ENCODE measurements around the gene ASB13.
A peak's percentile ranks its signal among the peaks of the same experiment; 100 is the strongest.

The ASB13 gene

GRCh38 chr10:5645944-5646617 is 20.3 kb downstream of the ASB13 start:
- DNase-seq = peak in 1 of 3 donors; percentile 35

- DNase-seq = no peak
These were observed 21.0 kb downstream of the ASB13 start for GRCh38 chr10:5645375-5645774.

- no peak for DNase-seq
These were observed 21.5 kb downstream of the ASB13 start for GRCh38 chr10:5644930-5645329.

DNA sequence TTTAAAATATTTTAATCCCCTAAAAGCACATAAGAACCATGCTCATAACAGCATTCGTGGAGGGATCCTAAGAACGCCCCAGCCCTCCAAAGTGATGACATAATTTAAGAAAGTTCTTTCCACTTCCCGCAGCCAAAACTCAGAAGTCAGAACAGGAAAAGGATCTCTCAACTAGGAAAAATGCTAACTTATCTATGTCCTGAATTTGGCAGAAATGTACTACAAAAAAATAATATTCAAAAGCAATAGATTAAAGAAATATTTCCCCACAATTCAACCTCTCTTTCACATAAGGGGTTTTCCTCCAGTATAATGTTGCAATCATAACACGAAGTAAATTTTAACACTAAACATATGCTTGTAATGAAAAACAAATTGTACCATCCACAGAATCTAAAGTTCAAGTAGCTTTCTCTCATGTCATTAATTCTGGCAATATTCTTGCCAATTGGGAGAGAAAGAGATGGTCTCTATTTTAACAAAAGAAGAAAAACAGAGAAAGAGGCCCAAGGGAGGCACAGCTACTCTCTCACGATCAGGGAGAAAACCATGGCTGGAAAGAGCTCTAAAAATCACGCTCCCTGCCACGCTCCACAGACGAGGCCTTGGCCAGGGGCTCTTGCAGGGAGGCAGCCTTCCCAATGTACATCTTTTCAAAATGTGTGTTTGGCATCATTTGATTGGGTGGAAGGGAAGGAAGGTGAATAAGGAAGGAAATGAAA is 22.9 kb downstream of the ASB13 start:
- DNase-seq = no peak

- no peak for DNase-seq
These were observed 24.9 kb downstream of the ASB13 start for GRCh38 chr10:5641501-5641900.

- no peak for DNase-seq
These were observed 25.9 kb downstream of the ASB13 start for GRCh38 chr10:5640501-5640900.

DNA sequence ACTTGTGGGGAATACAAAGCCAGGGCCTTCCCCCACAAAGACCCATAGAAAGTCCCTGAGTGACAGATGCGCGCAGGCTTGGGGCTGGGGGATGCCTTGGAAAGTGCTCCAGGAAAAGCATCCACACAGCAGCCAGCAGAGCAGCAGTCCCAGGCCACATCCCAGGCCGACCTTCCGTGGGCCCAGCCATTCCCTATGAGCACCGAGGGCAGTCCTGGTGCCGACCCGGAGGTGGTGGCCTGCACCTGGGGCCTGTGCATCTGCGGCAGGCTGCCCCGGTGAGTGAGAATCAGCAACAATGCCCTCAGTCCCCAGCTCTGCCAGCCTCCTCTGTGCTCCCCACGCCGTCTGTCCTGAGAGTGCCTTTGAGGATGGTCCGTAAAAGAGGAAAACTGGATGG is 26.4 kb downstream of the ASB13 start:
- DNase-seq = no peak

DNA sequence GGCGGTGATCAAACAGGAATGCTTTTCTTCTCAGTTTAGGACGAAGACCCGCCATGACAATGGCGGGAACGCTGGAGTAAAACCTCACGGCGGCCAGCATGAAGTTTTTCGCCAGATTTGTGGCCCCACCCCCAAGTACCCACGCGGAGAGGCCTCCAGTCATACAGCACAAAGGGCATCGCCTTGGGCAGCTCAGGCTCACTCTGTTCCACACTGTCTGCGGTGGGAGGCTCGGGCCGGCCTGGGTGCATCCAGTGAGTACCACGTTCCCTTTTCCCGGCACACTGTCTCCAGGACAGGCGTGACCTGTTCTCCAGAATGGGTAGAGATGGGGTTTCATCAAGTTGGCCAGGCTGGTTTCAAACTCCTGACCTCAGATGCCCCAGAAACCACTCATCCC is 27.3 kb downstream of the ASB13 start:
- DNase-seq = no peak

GRCh38 chr10:5638494-5638893 is 27.9 kb downstream of the ASB13 start:
- DNase-seq = no peak

DNA sequence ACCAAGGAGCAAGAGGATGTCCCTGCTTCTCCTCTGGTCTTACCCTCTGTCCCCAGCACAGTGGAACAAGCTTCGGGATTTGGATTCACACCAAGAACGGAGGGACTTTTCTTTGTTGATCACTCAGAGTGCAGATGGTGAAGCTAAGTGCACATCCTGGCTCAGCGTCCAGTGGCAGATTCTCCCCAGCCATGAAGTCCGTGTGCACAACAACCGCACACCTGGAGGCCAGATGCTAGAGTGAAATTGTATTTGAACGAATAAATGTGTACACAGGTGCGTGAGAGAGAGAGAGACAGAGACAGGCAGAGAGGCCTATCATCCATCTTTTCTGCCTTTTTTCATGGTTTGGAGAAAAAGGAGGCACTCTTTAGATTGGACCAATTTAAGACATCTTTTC is 31.5 kb downstream of the ASB13 start:
- DNase-seq = no peak

- no peak for DNase-seq
These were observed 33.1 kb downstream of the ASB13 start for GRCh38 chr10:5633166-5633749.

DNA sequence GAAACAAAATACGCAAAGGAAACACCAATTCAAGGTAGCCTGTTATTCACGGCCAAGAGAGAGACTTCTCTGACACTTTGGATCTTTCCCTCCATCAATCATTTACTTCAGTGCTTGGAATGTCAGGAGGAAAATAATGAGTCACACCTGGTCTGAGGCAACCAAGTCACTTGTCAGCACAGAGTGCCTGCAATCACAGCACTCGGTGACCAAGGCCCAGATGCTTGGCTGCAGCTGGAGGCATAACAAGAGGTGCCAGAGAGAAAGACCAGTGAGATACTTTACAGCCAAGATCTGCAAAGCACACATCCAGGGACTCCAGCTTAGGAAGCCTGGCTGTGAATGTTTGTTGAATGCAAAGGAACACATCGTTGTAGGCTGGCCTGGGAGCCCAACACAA is 33.9 kb downstream of the ASB13 start:
- DNase-seq = no peak

- no peak for DNase-seq
These were observed 34.5 kb downstream of the ASB13 start for GRCh38 chr10:5631936-5632335.

- DNase-seq = no peak
These were observed 36.3 kb downstream of the ASB13 start for GRCh38 chr10:5630112-5630436.

DNA sequence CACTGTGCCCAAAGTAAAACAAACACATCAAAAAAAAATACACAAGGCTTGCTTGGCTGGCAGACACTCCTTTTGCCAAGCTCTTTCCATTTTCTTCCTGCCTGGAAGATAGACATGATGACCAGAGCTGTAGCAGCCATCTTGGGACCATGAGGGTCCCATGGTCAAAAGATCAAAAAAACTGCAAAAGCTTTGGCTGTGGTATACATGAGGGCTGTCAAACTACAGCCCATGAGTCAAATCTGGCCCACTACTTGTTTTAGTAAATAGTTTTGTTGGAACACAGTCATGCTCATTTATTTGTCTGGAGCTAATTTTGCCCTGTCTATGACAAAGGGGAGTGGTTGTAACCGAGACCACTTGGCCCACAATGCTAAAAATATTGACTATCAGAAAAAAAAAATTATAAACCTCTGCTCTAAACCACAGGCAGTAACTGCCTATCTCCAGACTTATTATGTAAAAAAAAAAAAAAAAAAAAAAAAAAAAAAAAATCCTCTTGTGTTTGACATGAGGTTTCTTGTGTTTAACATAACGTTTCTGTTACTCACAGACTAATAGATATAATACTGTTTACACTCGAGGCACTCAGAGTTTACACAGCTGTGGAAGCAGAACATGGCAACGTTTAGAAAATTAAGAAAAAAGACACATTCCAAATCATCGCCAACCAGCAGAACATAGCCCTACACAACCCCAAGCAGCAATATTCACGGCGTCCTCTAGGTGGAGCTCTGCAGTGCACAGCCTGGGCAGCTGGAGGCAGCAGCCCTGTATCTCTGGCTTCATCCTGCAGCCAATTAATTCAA is 36.9 kb downstream of the ASB13 start:
- peak; percentile 80 to 88 (median 85) for DNase-seq

DNA sequence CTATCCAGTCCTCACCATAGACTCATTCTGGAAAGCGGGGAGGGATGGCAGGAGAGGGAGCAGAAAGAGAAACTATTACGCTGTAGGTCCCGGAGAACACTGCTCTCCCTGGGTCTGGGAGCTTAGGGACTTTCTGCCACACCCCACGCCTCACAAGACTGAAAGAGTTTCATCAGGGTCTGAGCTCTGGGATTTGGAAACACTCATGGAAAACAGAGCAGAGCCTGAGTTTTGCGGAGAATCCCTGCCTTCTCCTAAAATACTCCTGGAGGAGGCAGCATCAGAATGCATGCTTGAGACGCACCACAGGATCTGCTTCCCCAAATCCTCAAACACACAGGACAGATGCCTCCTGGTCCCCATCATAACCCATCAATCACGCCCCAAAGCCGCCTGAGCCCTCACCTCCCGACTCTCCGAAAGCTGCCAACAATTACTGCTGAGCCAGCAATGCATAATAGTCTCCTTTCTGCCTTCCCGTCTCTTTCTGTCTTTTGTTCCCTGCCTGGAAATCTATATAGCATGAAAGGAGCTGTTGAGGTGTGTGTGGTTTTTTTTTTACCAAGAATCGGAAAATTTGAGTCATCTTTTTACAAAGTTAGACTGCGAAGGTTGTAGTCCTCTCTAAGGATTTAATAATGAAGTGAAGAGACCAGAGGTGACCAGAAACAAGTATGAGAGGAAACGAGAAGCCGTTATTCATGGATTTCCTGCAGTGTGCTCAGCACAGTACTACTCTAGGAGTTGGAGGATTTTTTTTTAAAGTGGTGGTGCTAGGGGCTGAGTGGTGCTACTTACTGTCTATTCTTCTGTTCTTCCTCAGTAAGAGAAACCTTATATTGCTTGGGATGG is 37.7 kb downstream of the ASB13 start:
- no peak for DNase-seq

DNA sequence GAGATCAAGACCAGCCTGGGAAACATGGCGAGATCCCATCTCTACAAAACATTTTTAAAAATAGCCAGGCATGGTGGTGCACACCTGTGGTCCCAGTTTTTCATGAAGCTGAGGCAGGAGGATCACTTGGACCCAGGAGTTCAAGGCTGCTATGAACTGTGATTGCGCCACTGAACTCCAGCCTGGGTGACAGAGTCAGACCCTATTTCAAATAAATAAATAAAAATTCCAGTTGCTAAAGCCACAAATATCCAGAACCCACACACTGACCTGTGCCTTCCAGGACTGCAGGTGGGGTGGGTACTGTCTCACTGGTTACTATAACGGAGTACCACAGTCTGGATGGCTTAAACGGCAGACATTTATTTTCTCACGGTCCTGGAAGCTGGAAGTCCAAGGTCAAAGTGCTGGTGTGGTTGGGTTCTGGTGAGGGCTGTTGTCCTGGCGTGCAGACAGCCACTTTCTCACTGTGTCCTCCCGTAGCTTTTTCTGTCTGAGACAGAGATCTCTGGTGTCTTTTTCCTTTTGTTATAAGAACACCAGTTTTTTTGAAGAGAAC is 38.8 kb downstream of the ASB13 start:
- no peak for DNase-seq

DNA sequence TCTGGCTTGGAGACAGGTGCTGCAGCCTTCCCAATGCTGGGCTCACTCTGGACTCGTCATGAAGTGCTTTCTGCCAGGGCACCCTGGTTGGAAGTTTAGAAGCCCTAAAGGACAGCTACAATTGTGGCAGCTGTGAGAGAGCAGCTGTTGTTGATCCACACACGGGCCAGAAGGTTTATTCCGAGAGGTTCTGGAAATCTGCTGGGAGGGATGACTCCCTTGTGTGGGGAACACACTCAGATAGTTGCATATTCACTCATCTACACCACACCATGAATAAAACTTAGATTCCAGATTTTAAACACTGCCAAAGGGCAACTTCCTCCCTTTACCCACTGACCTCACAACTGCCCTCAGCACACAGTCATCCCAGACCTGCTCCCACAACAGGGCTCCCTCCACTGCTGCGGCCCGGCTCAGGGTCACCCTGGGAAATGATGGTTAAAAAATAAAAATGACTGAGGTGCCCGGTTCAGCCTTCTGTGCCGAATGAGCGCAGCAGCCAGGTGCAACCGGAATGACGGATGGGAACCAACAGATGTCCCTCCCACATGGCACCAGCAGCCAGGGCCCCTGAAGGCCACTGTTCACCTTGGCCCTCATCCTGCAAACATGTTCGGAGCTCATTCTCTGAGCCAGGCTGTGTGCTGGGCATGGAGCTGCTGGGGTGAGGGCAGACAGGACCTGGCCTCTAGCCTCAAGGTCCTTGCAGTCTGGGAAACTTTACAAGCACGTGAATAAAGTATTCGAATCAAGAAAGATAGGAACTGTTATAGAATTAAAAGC is 40.2 kb downstream of the ASB13 start:
- DNase-seq = no peak

DNA sequence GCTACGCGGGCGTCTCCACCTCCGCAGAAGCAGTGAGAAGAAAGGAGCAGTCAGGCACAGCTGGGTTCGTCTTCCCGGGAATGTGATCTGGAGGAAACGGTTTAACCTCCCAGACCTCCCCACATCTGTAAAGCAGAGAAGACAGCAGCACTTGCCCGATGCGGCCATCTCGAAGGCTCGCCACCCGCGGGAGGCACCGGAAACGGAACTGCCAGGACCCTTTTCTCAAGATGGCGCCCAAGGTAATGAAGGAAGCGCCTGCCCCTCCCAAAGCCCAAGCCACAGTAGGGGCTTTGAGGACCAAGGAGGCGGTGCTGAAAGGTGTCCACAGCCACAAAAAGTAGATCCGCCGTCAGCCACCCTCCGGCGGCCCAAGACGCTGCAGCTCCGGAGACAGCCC is 41.7 kb downstream of the ASB13 start:
- no peak for DNase-seq

- DNase-seq = peak; percentile 88 to 95 (median 93)
These were observed 43.2 kb downstream of the ASB13 start for GRCh38 chr10:5623081-5623748.

Data from suppressor macrophage treated with lipopolysaccharide for 1 hour (primary cell).